Lower lobe of right lung (tissue), 2 donors: Measurements from ENCODE around the gene SH2D1B. TPM values are rescaled to one million over a fixed set of nuclear protein-coding genes. Genes with fewer than 3 reads are reported as not detected.

ENCODE experiments used
- ATAC-seq, 2 donors: fragments of 200-7000 bp; cut with Tn5 transposase; one replicate each; pipeline ENCODE4 v1.9.1; 2020 to 2022; ENCODE audit warnings: mild to moderate bottlenecking in 2 of 2, moderate library complexity in 2 of 2
- DNase-seq: peaks from one replicate; pipeline ENCODE4 v3.0.0-alpha.2; 2020
- H3K27ac ChIP-seq: fragments of 200-600 bp; one replicate; pipeline ENCODE4 v1.8.0; 2022
- H3K27me3 ChIP-seq: fragments of 200-600 bp; one replicate; pipeline ENCODE4 v1.8.0; 2022; ENCODE audit warnings: low read depth
- H3K36me3 ChIP-seq: fragments of 200-600 bp; one replicate; pipeline ENCODE4 v1.8.0; 2022; ENCODE audit warnings: mild to moderate bottlenecking
- H3K4me1 ChIP-seq: fragments of 200-600 bp; one replicate; pipeline ENCODE4 v1.8.0; 2022
- H3K4me3 ChIP-seq: fragments of 200-600 bp; one replicate; pipeline ENCODE4 v1.8.0; 2022; ENCODE audit warnings: mild to moderate bottlenecking
- H3K9me3 ChIP-seq: fragments of 200-600 bp; one replicate; pipeline ENCODE4 v1.8.0; 2022
- intact Hi-C: fragments of 100-400 bp; cut with DNase I; formaldehyde crosslinking; loops from one replicate; pipeline ENCODE4 v1.11.0; 2022
- total RNA-seq: library from RNA; stranded (reverse); fragmentation: NEBNext Ultra II Directional; extraction: Animal tissue kit (Norgen Biotek cat#: 25700); gene quantifications from one replicate; pipeline ENCODE4 v1.2.1, GENCODE V29; 2021
- TF ChIP-seq, protein P1 (sequence below): fragments of 200-600 bp; IDR thresholded peaks from one replicate; pipeline ENCODE4 v1.8.0; 2022; ENCODE audit warnings: antibody characterized with exemption, mild to moderate bottlenecking
- donor health status: DM: no; HTN: yes; CAD: no; lungs with severe emphysema.

Gene SH2D1B
- total RNA-seq, 1 donor from 2014 or later = 1.9 TPM

DNA sequence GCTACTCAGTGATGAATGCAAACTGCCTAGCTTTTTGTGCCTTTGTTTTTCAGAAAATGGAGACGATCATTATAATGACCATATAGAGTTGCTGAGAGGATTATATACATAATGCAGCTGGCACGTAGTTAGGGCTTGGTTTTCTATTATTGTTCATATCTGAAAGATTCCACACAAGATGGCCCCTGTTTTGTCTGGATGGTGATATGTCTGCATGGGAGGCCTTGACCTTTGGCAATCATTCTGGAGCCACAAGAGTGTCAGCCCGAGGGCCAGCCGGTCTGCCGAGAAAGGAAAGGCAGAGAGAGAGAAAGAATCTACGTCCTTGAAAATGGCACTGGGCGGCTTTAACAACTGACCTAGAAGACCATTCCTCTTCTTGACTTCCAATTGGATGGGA lies 5.7 kb upstream of the SH2D1B start:
- DNase-seq (no peak), ATAC-seq (no peak)
- Histone ChIP-seq H3K27ac (no peak overlapping the region), H3K4me1 (no peaks in the 10 kb centered on the region), H3K36me3 (no peaks in the 10 kb centered on the region), H3K4me3 (no peak overlapping the region), H3K9me3 (no peaks in the 10 kb centered on the region), H3K27me3 (no peaks in the 10 kb centered on the region)
- intact Hi-C loops = no loop called here
- TF ChIP-seq, protein P1, sequence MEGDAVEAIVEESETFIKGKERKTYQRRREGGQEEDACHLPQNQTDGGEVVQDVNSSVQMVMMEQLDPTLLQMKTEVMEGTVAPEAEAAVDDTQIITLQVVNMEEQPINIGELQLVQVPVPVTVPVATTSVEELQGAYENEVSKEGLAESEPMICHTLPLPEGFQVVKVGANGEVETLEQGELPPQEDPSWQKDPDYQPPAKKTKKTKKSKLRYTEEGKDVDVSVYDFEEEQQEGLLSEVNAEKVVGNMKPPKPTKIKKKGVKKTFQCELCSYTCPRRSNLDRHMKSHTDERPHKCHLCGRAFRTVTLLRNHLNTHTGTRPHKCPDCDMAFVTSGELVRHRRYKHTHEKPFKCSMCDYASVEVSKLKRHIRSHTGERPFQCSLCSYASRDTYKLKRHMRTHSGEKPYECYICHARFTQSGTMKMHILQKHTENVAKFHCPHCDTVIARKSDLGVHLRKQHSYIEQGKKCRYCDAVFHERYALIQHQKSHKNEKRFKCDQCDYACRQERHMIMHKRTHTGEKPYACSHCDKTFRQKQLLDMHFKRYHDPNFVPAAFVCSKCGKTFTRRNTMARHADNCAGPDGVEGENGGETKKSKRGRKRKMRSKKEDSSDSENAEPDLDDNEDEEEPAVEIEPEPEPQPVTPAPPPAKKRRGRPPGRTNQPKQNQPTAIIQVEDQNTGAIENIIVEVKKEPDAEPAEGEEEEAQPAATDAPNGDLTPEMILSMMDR = no peak

DNA sequence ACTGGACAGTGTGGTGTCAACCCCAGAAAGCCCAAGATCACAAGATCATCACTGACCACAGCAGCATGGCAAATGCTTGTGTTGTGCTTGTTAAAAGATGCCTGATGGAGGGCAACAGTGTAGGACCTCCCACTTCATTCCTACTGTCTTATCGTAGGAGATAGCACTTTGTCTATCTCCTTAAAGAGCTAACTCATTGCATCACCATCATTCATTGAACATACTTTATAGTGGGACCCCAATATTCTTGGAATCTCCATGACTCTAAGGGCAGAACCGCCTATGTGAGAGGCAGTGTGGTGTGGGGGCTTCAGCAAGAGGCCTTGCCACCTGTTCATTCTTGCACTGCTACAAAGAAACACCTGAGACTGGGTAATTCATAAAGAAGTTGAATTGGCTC lies 5.0 kb upstream of the SH2D1B start:
- Histone ChIP-seq H3K4me3 (no peak overlapping the region), H3K36me3 (no peaks in the 10 kb centered on the region), H3K27ac (no peak overlapping the region), H3K4me1 (no peaks in the 10 kb centered on the region), H3K27me3 (no peaks in the 10 kb centered on the region), H3K9me3 (no peaks in the 10 kb centered on the region)
- TF ChIP-seq, protein P1 = no peak
- DNase-seq (no peak), ATAC-seq (no peak)
- intact Hi-C loops = no loop called here

DNA sequence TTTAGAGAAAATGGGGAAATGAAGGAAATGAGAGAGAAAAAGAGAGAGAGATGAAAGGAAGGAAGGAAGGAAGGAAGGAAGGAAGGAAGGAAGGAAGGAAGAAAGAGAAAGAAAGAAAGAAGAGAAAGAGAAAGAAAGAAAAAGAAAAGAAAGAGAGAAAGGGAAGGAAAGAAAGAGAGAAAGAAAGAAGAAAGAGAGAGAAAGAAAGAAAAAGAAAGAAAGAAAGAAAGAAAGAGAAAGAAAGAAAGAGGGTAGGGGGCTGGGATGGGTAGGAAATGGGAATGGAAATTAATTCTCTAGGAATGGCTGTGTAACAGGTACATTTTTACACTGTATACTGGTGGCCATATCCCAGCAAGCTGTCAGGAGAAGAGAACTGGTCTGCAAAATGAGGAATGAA lies 4.3 kb upstream of the SH2D1B start:
- DNase-seq (no peak), ATAC-seq (no peak)
- Histone ChIP-seq H3K36me3 (no peaks in the 10 kb centered on the region), H3K9me3 (no peaks in the 10 kb centered on the region), H3K4me1 (no peaks in the 10 kb centered on the region), H3K27me3 (no peaks in the 10 kb centered on the region), H3K4me3 (no peak overlapping the region), H3K27ac (no peak overlapping the region)
- intact Hi-C loops = no loop called here
- TF ChIP-seq, protein P1 = no peak

- ATAC-seq (no peak), DNase-seq (no peak)
- Histone ChIP-seq H3K4me1 (no peaks in the 10 kb centered on the region), H3K27me3 (no peaks in the 10 kb centered on the region), H3K4me3 (no peak overlapping the region), H3K36me3 (no peaks in the 10 kb centered on the region), H3K9me3 (no peaks in the 10 kb centered on the region), H3K27ac (no peak overlapping the region)
- TF ChIP-seq, protein P1 = no peak
- intact Hi-C loops = no loop called here
Observed at GRCh38 chr1:162407539-162407938, 4.4 kb downstream of the SH2D1B start.

- no peaks in the 10 kb centered on the region for H3K36me3 ChIP-seq
- TF ChIP-seq, protein P1 = no peak
- DNase-seq (no peak), ATAC-seq (no peak)
- no peaks in the 10 kb centered on the region for H3K27me3 ChIP-seq
- intact Hi-C loops = no loop called here
- no peak overlapping the region for H3K4me3 ChIP-seq
- H3K27ac ChIP-seq = no peak overlapping the region
- H3K4me1 ChIP-seq = no peaks in the 10 kb centered on the region
- no peaks in the 10 kb centered on the region for H3K9me3 ChIP-seq
Observed at GRCh38 chr1:162406811-162407210, 5.1 kb downstream of the SH2D1B start.

DNA sequence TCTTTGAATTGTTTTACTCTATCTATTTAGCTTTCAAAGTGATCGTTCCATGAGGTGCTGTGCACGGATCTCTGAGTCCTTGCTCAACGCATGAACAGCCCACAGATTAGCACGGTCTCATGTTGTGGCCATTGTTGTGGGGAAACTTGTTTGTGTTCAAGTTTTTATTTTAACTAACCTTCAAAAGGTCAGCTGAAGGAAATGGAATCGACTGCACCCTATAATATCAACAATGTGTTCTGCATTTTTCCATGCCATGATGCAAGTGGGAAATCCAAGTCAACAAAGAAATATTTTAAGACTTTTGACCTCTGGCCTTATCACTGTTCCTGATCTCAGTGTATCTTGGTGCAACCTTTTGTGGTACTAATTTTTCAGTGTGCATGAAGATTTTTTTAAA lies 6.1 kb downstream of the SH2D1B start:
- ATAC-seq (no peak), DNase-seq (no peak)
- Histone ChIP-seq H3K27ac (no peak overlapping the region), H3K9me3 (no peaks in the 10 kb centered on the region), H3K27me3 (no peaks in the 10 kb centered on the region), H3K4me1 (no peaks in the 10 kb centered on the region), H3K36me3 (no peaks in the 10 kb centered on the region), H3K4me3 (no peak overlapping the region)
- intact Hi-C loops = no loop called here
- TF ChIP-seq, protein P1 = no peak
